Loucy (cell line): ENCODE measurements around the gene OR8J1.

Source experiments
- EZH2phosphoT487 ChIP-seq: fragments of 200-600 bp; IDR thresholded peaks from 2 replicates; pipeline ENCODE4 v1.6.1; 2018; ENCODE audit warnings: antibody characterized with exemption, mild to moderate bottlenecking, moderate library complexity, borderline replicate concordance
- TF ChIP-seq, protein P1 (sequence below): fragments of 200-600 bp; sonication (generic); conservative IDR thresholded peaks from 2 replicates; pipeline ENCODE4 v1.5.1; 2014; ENCODE audit warnings: mild to moderate bottlenecking, antibody characterized with exemption, low read length

DNA sequence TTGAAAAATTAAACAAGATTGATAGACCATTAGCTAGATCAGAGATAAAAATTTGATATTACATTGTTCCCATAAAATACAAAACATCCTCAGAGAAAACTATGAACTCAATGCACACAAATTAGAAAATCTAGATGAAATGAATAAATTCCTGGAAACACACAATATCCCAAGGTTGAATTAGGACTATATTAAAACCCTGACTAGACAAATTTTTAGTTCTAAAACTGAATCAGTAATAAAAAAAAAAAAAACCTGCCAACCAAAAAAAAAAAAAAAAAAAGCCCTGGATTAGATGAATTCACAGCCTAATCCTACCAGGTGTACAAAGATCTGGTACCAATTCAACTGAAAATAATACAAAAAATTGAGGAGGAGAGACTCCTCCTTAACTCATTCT is 13.8 kb upstream of the OR8J1 start:
- TF ChIP-seq, protein P1, sequence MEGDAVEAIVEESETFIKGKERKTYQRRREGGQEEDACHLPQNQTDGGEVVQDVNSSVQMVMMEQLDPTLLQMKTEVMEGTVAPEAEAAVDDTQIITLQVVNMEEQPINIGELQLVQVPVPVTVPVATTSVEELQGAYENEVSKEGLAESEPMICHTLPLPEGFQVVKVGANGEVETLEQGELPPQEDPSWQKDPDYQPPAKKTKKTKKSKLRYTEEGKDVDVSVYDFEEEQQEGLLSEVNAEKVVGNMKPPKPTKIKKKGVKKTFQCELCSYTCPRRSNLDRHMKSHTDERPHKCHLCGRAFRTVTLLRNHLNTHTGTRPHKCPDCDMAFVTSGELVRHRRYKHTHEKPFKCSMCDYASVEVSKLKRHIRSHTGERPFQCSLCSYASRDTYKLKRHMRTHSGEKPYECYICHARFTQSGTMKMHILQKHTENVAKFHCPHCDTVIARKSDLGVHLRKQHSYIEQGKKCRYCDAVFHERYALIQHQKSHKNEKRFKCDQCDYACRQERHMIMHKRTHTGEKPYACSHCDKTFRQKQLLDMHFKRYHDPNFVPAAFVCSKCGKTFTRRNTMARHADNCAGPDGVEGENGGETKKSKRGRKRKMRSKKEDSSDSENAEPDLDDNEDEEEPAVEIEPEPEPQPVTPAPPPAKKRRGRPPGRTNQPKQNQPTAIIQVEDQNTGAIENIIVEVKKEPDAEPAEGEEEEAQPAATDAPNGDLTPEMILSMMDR, result no peak
- no peak for TF ChIP-seq EZH2phosphoT487
